ENCODE results near the gene RTN4R. TPM values are rescaled to one million over a fixed set of nuclear protein-coding genes. Genes with fewer than 3 reads are reported as not detected.
"Not testable (repeated sequence)": the region's sequence is repeated elsewhere in the genome, so short reads cannot be mapped to it uniquely, and the experiment has no call there.

RTN4R gene
- total RNA-seq, 1 experiment from 2014 or later, result 25.0 TPM

DNA sequence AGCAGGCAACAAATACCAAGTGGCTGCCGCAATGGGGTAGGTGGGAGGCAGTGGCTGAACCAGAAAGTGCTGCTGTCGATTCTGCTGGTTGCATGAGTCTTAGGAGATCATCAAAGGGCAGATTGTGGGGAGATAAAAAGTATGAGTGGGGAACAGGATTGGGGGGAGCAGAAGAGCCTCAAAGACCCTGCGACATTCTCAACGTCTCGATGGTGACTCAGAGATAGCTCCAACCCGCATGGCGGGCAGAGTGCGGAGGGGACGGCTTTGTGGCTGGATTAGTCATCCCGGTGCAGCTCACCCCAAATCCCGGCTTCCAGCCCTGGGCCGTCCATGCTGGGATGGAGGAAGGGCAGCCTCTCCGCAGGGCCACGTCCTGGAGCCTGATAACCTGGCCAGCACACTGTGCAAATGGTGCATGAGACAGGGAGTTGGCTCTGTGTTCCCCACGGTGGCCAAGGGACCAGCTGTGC lies 11.6 kb upstream of the RTN4R start:
- DNase-seq (ENCODE audit: low spot score) (no peak), ATAC-seq (no peak)
- no peak overlapping the region for H3K27ac Mint-ChIP-seq
- no peaks in the 10 kb centered on the region for H3K36me3 Mint-ChIP-seq
- ChIA-PET CTCF (no interaction called here), POLR2A (no interaction called here)
- no peak overlapping the region for H3K4me3 Mint-ChIP-seq
- no peaks in the 10 kb centered on the region for H3K9me3 Mint-ChIP-seq
- no peaks in the 10 kb centered on the region for H3K27me3 Mint-ChIP-seq (ENCODE audit: low read depth)
- H3K4me1 Mint-ChIP-seq, result 0 out of 2 replicates have a peak, but pooled peaks cover 1% of the 10 kb centered on the region
- no peak for TF ChIP-seq TEAD1 (CRISPR knock-in tag; IDR thresholded peaks at IDR 0.05)

- POLR2A ChIA-PET; H3K4me3 Mint-ChIP-seq; H3K27ac Mint-ChIP-seq; H3K4me1 Mint-ChIP-seq; CTCF ChIA-PET; H3K9me3 Mint-ChIP-seq; H3K36me3 Mint-ChIP-seq; DNase-seq (ENCODE audit: low spot score); ATAC-seq; H3K27me3 Mint-ChIP-seq (ENCODE audit: low read depth): not testable (repeated sequence)
Measured at GRCh38 chr22:20278726-20279490, 10.8 kb upstream of the RTN4R start.

- CTCF ChIA-PET; H3K27ac Mint-ChIP-seq; ATAC-seq; H3K36me3 Mint-ChIP-seq; H3K4me3 Mint-ChIP-seq; H3K9me3 Mint-ChIP-seq; H3K4me1 Mint-ChIP-seq; H3K27me3 Mint-ChIP-seq (ENCODE audit: low read depth); DNase-seq (ENCODE audit: low spot score); POLR2A ChIA-PET: not testable (repeated sequence)
Measured at GRCh38 chr22:20277936-20278635, 10.0 kb upstream of the RTN4R start.

DNA sequence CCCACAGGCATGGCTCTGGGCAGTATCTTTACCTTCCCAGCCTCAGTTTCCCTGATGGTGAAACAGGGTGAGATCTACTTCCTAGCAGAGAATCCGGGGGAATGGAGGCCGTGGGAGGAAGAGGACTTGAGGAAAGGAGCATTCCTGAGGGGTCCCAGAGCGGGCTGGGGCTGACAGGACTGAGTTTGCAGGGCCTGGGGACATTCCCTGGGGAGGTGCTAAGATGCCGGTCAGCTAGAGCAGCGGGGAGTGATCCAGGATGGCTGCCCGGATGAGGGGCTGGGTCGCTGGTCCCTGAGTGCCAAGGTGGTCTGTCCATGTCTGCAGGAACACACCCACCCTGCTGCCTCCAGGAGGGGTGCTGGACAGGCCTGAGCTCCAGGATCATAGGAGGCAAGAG lies 8.3 kb upstream of the RTN4R start:
- Mint-ChIP-seq H3K4me1 (0 out of 2 replicates have a peak, but pooled peaks cover 3% of the 10 kb centered on the region), H3K36me3 (no peaks in the 10 kb centered on the region), H3K4me3 (no peak overlapping the region), H3K27me3 (ENCODE audit: low read depth) (no peaks in the 10 kb centered on the region), H3K9me3 (no peaks in the 10 kb centered on the region), H3K27ac (no peak overlapping the region)
- TF ChIP-seq ATF3 (CRISPR knock-in tag; conservative IDR thresholded peaks at IDR 0.05) (no peak), ZNF532 (CRISPR knock-in tag; IDR thresholded peaks at IDR 0.05; ENCODE audit: borderline replicate concordance) (no peak), ZNF232 (CRISPR knock-in tag; IDR thresholded peaks at IDR 0.05) (no peak), FOXK1 (CRISPR knock-in tag; IDR thresholded peaks at IDR 0.05) (no peak)
- TF ChIP-seq, protein P1, sequence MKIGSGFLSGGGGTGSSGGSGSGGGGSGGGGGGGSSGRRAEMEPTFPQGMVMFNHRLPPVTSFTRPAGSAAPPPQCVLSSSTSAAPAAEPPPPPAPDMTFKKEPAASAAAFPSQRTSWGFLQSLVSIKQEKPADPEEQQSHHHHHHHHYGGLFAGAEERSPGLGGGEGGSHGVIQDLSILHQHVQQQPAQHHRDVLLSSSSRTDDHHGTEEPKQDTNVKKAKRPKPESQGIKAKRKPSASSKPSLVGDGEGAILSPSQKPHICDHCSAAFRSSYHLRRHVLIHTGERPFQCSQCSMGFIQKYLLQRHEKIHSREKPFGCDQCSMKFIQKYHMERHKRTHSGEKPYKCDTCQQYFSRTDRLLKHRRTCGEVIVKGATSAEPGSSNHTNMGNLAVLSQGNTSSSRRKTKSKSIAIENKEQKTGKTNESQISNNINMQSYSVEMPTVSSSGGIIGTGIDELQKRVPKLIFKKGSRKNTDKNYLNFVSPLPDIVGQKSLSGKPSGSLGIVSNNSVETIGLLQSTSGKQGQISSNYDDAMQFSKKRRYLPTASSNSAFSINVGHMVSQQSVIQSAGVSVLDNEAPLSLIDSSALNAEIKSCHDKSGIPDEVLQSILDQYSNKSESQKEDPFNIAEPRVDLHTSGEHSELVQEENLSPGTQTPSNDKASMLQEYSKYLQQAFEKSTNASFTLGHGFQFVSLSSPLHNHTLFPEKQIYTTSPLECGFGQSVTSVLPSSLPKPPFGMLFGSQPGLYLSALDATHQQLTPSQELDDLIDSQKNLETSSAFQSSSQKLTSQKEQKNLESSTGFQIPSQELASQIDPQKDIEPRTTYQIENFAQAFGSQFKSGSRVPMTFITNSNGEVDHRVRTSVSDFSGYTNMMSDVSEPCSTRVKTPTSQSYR (CRISPR knock-in tag; IDR thresholded peaks at IDR 0.05), result no peak
- ChIA-PET CTCF (interaction anchor here (1.0 kb wide), 1 partner anchor 90 kb away, joined by 3 read pairs; no protein-coding TSS in a partner anchor), POLR2A (no interaction called here)
- no peak for ATAC-seq
- no peak for DNase-seq (ENCODE audit: low spot score)

Data from WTC11 (cell line).